ENCODE results near the gene TTLL8.

The TTLL8 gene

DNA sequence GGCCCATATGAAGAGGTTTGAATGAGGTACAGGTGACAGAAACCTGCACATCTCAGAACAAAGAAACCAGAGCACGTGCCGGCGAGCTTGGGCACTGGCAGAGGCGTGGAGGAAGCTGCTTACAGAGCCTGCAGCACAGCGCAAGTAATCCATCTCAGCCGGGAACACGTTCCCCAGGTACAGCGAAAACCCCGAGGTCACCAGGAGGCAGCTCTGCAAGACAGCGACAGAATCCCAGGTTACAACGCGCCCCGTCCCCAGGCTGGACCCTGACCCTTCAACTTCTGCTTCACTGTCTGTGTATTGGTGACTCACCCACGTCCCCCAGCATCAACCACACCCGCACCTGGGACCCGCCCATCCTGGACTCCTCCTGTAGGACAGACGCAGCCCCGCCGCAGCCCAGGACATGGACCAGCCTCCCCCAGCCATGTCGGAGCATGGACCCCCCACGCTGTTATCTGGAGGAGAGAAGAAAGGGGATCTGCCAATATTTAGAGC, 24.9 kb upstream of the TTLL8 start:
- no peak for DNase-seq

DNA sequence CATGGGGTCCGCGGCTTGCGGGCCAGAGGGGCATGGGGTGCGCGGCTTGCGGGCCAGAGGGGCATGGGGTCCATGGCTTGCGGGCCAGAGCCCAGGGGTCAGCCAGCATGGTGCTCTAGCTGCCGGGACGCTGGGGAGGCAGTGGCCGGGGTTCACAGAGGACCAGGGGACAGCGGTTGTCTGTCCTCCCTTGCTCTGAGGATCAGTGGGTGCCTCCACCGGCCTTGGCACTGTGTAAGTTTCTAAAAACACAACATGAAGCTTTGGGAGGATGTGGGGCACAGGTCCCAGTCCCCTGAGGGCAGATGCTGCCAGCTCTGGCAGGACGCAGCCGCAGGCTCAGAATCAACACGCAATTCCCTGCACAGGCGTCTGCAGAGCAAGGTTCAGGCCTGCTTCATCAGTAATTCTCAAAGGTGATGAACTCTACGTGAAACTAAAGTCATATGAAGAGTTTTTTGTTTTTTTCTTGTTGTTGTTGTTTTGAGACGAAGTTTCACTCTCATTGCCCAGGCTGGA, 24.2 kb upstream of the TTLL8 start:
- DNase-seq: no peak

DNA sequence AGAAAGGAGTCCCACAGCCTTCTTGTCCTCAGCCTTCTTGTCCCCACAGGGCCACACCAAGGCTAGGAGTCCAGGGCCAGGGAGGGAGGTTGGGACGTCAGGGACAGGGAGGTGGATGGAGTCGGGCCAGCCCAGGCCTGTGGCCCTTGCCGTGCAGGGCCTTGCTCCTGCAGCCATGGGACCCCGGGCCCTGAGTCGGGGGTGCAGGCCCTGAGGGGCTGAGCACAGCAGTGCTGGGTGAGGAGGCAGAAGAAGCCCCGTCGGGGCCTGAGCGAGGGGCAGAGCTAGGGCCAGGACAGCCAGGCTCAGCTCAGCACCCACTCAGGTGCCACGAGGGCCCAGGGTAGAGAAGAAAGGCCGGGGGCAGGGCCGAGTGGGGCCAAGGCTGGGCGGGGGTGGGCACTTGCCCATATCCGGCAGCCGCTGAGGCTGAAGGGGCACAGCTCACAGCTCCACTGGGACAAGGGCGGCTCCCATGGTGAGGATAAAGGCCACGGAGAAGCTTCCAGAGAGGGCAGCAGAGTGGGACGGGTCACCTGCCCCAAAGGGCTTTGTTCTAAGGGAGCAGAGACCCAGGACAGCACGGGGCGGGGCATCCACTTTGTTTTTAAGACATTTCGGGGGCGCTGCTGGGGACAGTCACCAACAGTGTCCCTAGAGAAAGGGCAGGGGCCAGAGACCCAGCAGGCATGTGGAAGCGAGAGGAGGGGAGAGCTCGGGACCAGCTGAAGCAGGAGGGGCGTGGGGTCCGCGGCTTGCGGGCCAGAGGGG, 23.5 kb upstream of the TTLL8 start:
- DNase-seq: no peak

- DNase-seq: no peak
Measured at GRCh38 chr22:50080077-50080465, 22.0 kb upstream of the TTLL8 start.

- no peak for DNase-seq
Measured at GRCh38 chr22:50078761-50079160, 20.7 kb upstream of the TTLL8 start.

DNA sequence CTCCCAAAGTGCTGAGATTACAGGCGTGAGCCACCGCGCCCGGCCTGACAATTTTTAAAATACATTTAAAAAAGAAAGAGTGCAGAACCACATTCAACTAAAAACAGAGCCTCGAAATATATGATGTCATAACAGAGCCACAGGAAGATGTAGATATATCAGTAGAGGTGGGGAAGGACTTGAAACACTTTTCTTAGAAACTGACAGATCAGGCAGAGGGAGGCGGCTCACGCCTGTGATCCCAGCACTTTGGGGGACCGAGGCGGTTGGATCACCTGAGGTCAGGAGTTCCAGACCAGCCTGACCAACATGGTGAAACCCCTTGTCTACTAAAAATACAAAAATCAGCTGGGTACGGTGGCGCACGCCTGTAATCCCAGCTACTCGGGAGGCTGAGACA, 20.1 kb upstream of the TTLL8 start:
- DNase-seq: no peak

DNA sequence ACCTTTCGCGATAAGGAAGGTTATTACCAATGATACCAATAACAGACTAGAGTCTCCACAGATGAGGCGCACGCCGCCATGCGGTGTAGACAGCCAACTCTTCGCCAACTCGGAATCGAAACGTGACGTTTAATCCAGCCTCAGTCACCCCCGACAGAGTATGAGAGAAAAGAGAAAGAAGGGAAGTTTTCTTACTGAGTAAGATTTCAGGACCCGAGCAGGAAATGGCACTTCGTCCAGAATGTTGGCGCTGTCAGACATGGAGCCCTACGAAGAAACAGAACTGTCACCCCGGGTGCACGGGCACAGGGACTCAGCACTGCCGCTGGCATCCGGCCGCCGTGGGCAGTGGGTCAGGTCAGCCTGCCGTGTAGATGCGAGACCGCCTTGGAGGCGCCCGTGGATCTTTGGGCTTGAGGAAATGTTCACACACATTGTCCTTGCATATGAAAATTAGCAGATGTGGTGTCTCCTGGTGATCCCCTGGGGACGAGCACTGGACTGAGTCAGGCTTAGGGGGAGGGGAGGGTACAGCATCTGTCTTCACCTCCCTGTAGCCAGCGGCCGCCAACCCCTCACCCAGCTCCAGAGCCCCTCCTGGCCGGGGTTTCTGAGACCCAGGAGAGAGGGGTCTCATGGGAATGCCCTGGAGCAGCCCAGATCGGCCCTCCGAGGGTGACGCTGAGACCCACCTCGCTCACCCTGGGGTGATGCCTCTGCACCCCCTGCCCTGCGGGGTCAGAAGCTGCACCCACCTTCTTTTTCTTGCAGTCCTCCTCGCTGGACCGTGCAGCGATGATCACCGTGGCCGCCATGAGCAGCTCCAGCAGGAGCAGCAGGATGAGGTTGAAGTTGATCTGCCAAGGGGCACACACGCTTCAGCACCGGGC, 18.8 kb upstream of the TTLL8 start:
- no peak for DNase-seq

- no peak for DNase-seq
Measured at GRCh38 chr22:50074551-50075530, 16.7 kb upstream of the TTLL8 start.

- no peak for DNase-seq
Measured at GRCh38 chr22:50074056-50074455, 16.0 kb upstream of the TTLL8 start.

DNA sequence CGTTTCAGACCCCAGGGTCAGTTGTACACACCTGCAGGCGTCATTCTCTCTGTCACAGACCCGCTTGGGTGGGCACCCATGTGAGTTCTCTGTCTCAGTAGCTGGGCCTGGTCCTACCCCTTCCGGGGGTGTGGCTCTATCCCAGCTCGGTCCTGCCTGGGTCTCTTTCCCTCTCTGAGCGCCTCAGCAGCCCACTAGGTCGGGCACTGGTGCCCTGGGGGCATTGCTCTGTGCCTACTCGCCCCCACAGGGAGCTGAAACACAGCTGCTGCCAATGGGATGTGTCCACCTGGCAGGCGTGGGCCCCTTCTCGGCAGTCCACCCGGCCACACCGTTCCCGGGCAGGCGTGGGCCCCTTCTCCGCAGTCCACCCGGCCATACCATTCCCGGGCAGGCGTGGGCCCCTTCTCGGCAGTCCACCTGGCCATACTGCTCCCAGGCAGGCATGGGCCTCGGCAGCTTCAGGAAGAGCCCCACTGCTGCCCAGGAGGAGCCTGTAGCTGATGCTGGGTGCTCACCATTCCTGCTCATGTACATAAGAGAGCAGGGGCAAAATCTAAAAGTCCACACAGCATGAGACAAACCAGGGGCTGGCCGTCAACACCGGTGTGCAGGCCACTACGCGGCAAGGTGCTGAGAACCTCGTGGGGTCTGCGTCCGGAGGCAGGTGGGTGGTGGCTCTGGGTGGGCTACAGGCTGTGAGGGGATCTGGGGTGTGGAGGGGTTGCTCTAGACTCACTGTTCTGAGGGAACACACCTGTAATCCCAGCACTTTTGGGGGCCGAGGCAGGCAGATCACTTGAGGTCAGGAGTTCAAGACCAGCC, 14.8 kb upstream of the TTLL8 start:
- DNase-seq: no peak

DNA sequence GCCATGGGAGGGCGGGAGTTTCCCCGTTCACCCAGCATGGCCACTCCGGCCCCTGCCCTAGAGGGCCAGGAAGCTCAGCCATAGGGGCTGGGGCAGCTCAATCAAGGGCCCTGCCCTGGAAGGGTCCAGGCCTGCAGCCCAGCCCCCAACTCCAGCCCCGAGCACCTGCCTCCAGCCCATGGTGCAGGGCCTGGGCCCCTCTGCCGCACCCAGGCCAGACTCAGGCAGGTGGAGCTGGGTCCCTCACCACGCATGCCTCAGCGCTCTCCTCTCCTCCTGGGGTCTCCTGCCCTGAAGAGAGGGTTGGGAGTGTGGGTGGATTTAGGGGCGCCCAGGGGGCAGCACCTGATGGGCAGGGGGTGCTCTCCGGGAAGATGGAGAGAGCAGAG, 14.1 kb upstream of the TTLL8 start:
- no peak for DNase-seq

GRCh38 chr22:50071432-50072166, 13.5 kb upstream of the TTLL8 start:
- no peak for DNase-seq

DNA sequence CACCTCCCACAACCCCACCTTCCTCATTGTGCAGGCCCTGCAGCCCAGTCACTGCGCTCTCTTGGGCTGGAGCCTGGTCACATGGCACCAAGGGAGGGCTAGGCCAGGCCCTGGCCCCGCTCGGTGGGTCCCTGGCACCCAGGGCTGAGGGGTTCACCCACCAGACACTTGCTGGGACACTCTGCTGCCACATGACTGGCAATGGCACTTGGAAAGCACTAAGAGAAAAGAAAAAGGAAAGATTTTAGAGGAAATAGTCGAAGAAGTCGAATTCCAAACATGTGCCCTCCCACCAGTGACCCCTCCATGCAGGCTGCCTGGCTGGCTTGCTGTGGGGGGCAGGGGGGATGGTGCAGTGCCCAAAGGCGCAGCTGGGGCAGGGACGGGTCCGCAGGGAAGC, 12.3 kb upstream of the TTLL8 start:
- no peak for DNase-seq

GRCh38 chr22:50068096-50068495, 10.0 kb upstream of the TTLL8 start:
- no peak for DNase-seq

GRCh38 chr22:50067244-50067643, 9.1 kb upstream of the TTLL8 start:
- no peak for DNase-seq

GRCh38 chr22:50064453-50064852, 6.4 kb upstream of the TTLL8 start:
- no peak for DNase-seq

GRCh38 chr22:50063589-50064393, 5.7 kb upstream of the TTLL8 start:
- no peak for DNase-seq

DNA sequence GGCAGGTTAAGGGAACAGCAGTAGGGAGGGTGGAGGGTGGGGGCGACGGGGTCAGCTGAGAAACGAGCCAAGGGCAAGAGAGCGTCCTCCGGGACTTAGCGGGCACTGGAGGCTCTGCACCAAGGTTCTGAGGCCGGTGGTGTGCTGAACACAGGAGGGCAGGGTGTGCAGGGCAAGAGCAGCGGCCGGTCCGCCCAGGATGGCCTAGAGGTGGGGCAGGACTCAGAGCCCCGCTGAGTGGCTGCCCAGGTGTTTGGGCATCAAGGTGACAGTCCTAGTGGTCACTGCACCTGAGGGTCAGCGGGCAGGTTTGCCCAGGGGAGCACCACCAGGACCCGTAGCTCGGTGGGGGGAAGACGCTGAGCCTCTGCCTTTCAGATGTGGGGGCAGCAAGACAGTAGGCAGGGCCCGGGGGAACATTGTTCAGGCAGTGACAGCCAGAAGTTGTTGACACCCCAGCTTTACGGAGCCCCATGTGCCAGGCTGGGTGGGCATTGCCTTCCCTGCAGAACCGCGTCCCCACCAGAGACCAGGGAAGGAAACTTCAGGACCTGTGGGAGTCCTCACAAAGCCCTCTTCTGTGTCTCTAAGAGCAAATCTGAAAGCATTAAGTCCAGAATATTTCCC, 4.5 kb upstream of the TTLL8 start:
- no peak for DNase-seq

DNA sequence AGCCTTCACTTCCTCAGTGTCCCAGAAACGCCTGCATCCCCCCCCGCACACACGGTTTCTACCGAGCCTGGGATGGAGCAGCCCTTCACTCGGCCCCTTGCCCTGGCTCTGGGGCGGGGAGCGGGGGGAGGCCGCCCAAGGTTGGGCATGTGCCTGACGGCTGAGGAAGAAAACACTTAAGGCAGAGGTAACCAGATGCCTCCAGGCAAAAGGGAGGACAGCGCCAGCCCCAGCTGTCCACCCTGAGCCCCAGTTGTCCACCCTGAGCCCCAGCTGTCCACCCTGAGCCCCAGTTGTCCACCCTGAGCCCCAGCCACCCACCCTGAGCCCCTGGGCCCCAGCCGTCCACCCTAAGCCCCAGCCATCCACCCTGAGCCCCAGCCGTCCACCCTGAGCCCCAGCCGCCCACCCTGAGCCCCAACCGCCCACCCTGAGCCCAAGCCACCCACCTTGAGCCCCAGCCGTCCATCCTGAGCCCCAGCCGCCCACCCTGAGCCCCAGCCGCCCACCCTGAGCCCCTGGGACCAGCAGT, 3.8 kb upstream of the TTLL8 start:
- DNase-seq: no peak

All from activated CD8-positive, alpha-beta memory T cell treated with anti-CD3 and anti-CD28 coated beads for 24 hours (primary cell).